NB4 (cell line): ENCODE data around the gene NLRP6.

ENCODE experiments used
- CTCF ChIP-seq: IDR thresholded peaks from one replicate; pipeline ENCODE4 v1.5.1; 2012; ENCODE audit warnings: low read depth, low read length
- MAX ChIP-seq: IDR thresholded peaks from 2 replicates; pipeline ENCODE4 v1.6.1; 2011; ENCODE audit warnings: low read depth, low read length
- POLR2A ChIP-seq: IDR thresholded peaks from 2 replicates; pipeline ENCODE4 v1.6.1; 2011; ENCODE audit warnings: mild to moderate bottlenecking; ENCODE audit not compliant: insufficient read length; ENCODE audit errors: extremely low read depth

GRCh38 chr11:299951-300735 is 21.9 kb downstream of the NLRP6 start:
- TF ChIP-seq POLR2A: no peak
- TF ChIP-seq CTCF: peak; percentile 9
- TF ChIP-seq MAX: no peak
